Sigmoid colon (tissue), 7 donors: ENCODE results near the gene SRD5A1. TPM values are rescaled to one million over a fixed set of nuclear protein-coding genes. Genes with fewer than 3 reads are reported as not detected.

Source experiments
- DNase-seq: peaks from one replicate; pipeline ENCODE4 v3.0.0-alpha.2; 2019
- H3K27ac ChIP-seq, 4 donors: fragments of 200-600 bp; sonication (generic); one replicate each; pipeline ENCODE4 v1.5.1; 2016 to 2019; ENCODE audit warnings: mild to moderate bottlenecking in 1 of 4
- H3K27me3 ChIP-seq, 3 donors: fragments of 200-600 bp; sonication (generic); one replicate each; pipeline ENCODE4 v1.5.1; 2019; ENCODE audit warnings: mild to moderate bottlenecking in 1 of 3
- H3K36me3 ChIP-seq, 4 donors: fragments of 200-600 bp; sonication (generic); one replicate each; pipeline ENCODE4 v1.5.1; 2016 to 2019
- H3K4me1 ChIP-seq, 4 donors: fragments of 200-600 bp; sonication (generic); one replicate each; pipeline ENCODE4 v1.5.1; 2017 to 2019
- H3K4me3 ChIP-seq, 4 donors: fragments of 200-600 bp; sonication (generic); one replicate each; pipeline ENCODE4 v1.5.1; 2017 to 2019; ENCODE audit warnings: mild to moderate bottlenecking in 2 of 4, moderate library complexity in 1 of 4
- H3K9me3 ChIP-seq, 4 donors: fragments of 200-600 bp in 3 of 4; sonication (generic) in 3 of 4; one replicate each; pipeline versions ENCODE4 v1.5.1 to v1.6.1; 2013 to 2019
- CTCF ChIP-seq, 4 experiments: fragments of 450-650 bp in 3 of 4; fragments of 200-600 bp in 1 of 4; IDR thresholded peaks; one replicate each; pipeline ENCODE4 v1.5.1; 2016 to 2019; ENCODE audit warnings: antibody characterized with exemption in 4 of 4, mild to moderate bottlenecking in 3 of 4, moderate library complexity in 2 of 4
- EP300 ChIP-seq, 4 donors: sonication (generic); formaldehyde crosslinking; IDR thresholded peaks; one replicate each; pipeline ENCODE4 v1.6.1; 2017; ENCODE audit warnings: antibody characterized with exemption in 4 of 4
- POLR2A ChIP-seq, 2 donors: fragments of 450-650 bp; IDR thresholded peaks; one replicate each; pipeline ENCODE4 v1.6.1; 2016; ENCODE audit warnings: antibody characterized with exemption in 2 of 2, mild to moderate bottlenecking in 2 of 2, moderate library complexity in 2 of 2
- POLR2AphosphoS5 ChIP-seq, 4 donors: sonication (generic); formaldehyde crosslinking; IDR thresholded peaks; one replicate each; pipeline ENCODE4 v1.6.1; 2017; ENCODE audit warnings: antibody characterized with exemption in 4 of 4
- whole genome bisulfite sequencing, 2 donors: extraction: QIAGEN DNeasy Blood & Tissue Kit; methylation state at CpG; one replicate each; pipeline ENCODE4 v1.1.7; 2013; 5-methylcytosine and 5-hydroxymethylcytosine counted together
- intact Hi-C: fragments of 100-400 bp; cut with DNase I; formaldehyde crosslinking; loops from one replicate; pipeline ENCODE4 v1.15.1; 2023
- polyA plus RNA-seq, 3 donors: library from polyadenylated mRNA; stranded (reverse); fragments of 200-250 nt; gene quantifications; one replicate each; pipeline ENCODE4 v1.2.3, GENCODE V29; 2013
- total RNA-seq, 4 donors: library from RNA; depleted of rRNA; stranded (reverse); fragments of >200 nt; gene quantifications; one replicate each; pipeline ENCODE4 v1.1.0, GENCODE V29; 2016
- donor health status: healthy with polysubstance abuse.
- donor health status: Bipolar disorder and iron deficiency.
- donor health status: healthy.

Gene SRD5A1
- total and polyA plus RNA-seq, 7 donors = 3.1 to 10.7 (median 5.7) TPM

- Histone ChIP-seq H3K4me3 (no peak overlapping the region), H3K36me3 (no peaks in the 10 kb centered on the region), H3K27ac (no peak overlapping the region), H3K4me1 (no peaks in the 10 kb centered on the region), H3K9me3 (no peaks in the 10 kb centered on the region), H3K27me3 (no peaks in the 10 kb centered on the region)
- 80 to 90% methylated on average over 10 of the region's 10 CpGs for WGBS, 2 donors
- TF ChIP-seq POLR2AphosphoS5 (IDR thresholded peaks at IDR 0.05) = no peak
- TF ChIP-seq POLR2A (IDR thresholded peaks at IDR 0.05) = no peak
- no peak for TF ChIP-seq EP300 (IDR thresholded peaks at IDR 0.05)
- TF ChIP-seq CTCF (IDR thresholded peaks at IDR 0.05) = no peak
- DNase-seq = no peak
- intact Hi-C loops = no loop called here
Observed at GRCh38 chr5:6649186-6649585, 15.9 kb downstream of the SRD5A1 start.

GRCh38 chr5:6649681-6650080 is 16.4 kb downstream of the SRD5A1 start:
- H3K36me3 ChIP-seq = no peaks in the 10 kb centered on the region
- H3K27me3 ChIP-seq = no peaks in the 10 kb centered on the region
- TF ChIP-seq EP300 (IDR thresholded peaks at IDR 0.05) (no peak), POLR2AphosphoS5 (IDR thresholded peaks at IDR 0.05) (no peak), CTCF (IDR thresholded peaks at IDR 0.05) (no peak), POLR2A (IDR thresholded peaks at IDR 0.05) (no peak)
- 95% methylated on average over 9 of the region's 9 CpGs for WGBS, 2 donors
- H3K4me3 ChIP-seq = no peak overlapping the region
- H3K27ac ChIP-seq = no peak overlapping the region
- DNase-seq = no peak
- H3K9me3 ChIP-seq = no peaks in the 10 kb centered on the region
- intact Hi-C loops = no loop called here
- H3K4me1 ChIP-seq = no peaks in the 10 kb centered on the region

- intact Hi-C loops = no loop called here
- 76 to 83% methylated on average over 6 of the region's 6 CpGs for WGBS, 2 donors
- Histone ChIP-seq H3K36me3 (peaks cover 0 to 18% (median 6%) of the 10 kb centered on the region in 4 donors), H3K9me3 (peaks cover 0 to 6% (median under 1%) of the 10 kb centered on the region in 4 donors), H3K4me1 (no peaks in the 10 kb centered on the region), H3K27me3 (no peaks in the 10 kb centered on the region), H3K4me3 (no peak overlapping the region), H3K27ac (no peak overlapping the region)
- TF ChIP-seq EP300 (IDR thresholded peaks at IDR 0.05) (no peak), POLR2A (IDR thresholded peaks at IDR 0.05) (no peak), CTCF (IDR thresholded peaks at IDR 0.05) (no peak), POLR2AphosphoS5 (IDR thresholded peaks at IDR 0.05) (no peak)
- no peak for DNase-seq
Observed at GRCh38 chr5:6652025-6652424, 18.8 kb downstream of the SRD5A1 start.

- Histone ChIP-seq H3K36me3 (peaks cover 0 to 32% (median 13%) of the 10 kb centered on the region in 4 donors), H3K27me3 (no peaks in the 10 kb centered on the region), H3K27ac (no peak overlapping the region), H3K9me3 (peaks cover 0 to 6% (median 1%) of the 10 kb centered on the region in 4 donors), H3K4me3 (no peak overlapping the region), H3K4me1 (no peaks in the 10 kb centered on the region)
- intact Hi-C loops = no loop called here
- TF ChIP-seq EP300 (IDR thresholded peaks at IDR 0.05) = no peak
- TF ChIP-seq CTCF (IDR thresholded peaks at IDR 0.05) = no peak
- no peak for TF ChIP-seq POLR2AphosphoS5 (IDR thresholded peaks at IDR 0.05)
- TF ChIP-seq POLR2A (IDR thresholded peaks at IDR 0.05) = no peak
- DNase-seq = no peak
- 97 to 98% methylated on average over 8 of the region's 8 CpGs for WGBS, 2 donors
Observed at GRCh38 chr5:6655432-6655831, 22.2 kb downstream of the SRD5A1 start.

- H3K4me3 ChIP-seq = no peak overlapping the region
- H3K27me3 ChIP-seq = no peaks in the 10 kb centered on the region
- peaks cover 0 to 32% (median 13%) of the 10 kb centered on the region in 4 donors for H3K36me3 ChIP-seq
- TF ChIP-seq POLR2AphosphoS5 (IDR thresholded peaks at IDR 0.05) (no peak), POLR2A (IDR thresholded peaks at IDR 0.05) (no peak), EP300 (IDR thresholded peaks at IDR 0.05) (no peak), CTCF (IDR thresholded peaks at IDR 0.05) (no peak)
- H3K4me1 ChIP-seq = no peaks in the 10 kb centered on the region
- 97 to 98% methylated on average over 5 of the region's 5 CpGs for WGBS, 2 donors
- peaks cover 0 to 6% (median 1%) of the 10 kb centered on the region in 4 donors for H3K9me3 ChIP-seq
- intact Hi-C loops = no loop called here
- no peak overlapping the region for H3K27ac ChIP-seq
- DNase-seq = no peak
Observed at GRCh38 chr5:6656680-6657079, 23.4 kb downstream of the SRD5A1 start.
